Caco-2 (cell line): Measurements from ENCODE around the gene MBD6. TPM values are rescaled to one million over a fixed set of nuclear protein-coding genes. Genes with fewer than 3 reads are reported as not detected.
A peak's percentile ranks its signal among the peaks of the same experiment; 100 is the strongest.

Experiments
- BruUV-seq: library from RNA; stranded (reverse); fragments of 400-500 nt; replicated peaks from 2 replicates; lab custom pipeline; 2021; lab: Mats Ljungman, UMichigan
- CTCF ChIA-PET: fragments of 300-600 bp; sonication (Branson Sonifier 250); formaldehyde crosslinking; loops from one replicate; lab custom pipeline; 2022; ENCODE audit warnings: antibody characterized with exemption; lab: Charles Lee
- POLR2A ChIA-PET: fragments of 300-600 bp; sonication (Branson Sonifier 250); formaldehyde crosslinking; loops from one replicate; lab custom pipeline; 2022; ENCODE audit warnings: antibody characterized with exemption; lab: Charles Lee
- DNase-seq, 2 experiments: peaks; one replicate each; pipeline versions ENCODE4 v3.0.0 to v3.0.0-alpha.2; 2020 to 2022
- H3K27me3 ChIP-seq: replicated peaks from 2 replicates; pipeline ENCODE4 v1.6.0; 2011; ENCODE audit warnings: low read length; ENCODE audit not compliant: control insufficient read depth, insufficient read depth
- H3K36me3 ChIP-seq: 2 replicates; pipeline ENCODE4 v1.5.1; 2011; ENCODE audit warnings: low read length; ENCODE audit not compliant: control insufficient read depth, insufficient read depth
- H3K4me1 ChIP-seq: fragments of 250-450 bp; sonication (Bioruptor Pico); 2 replicates; pipeline ENCODE4 v1.5.1; 2020; ENCODE audit warnings: mild to moderate bottlenecking
- H3K4me3 ChIP-seq: 2 replicates; pipeline ENCODE4 v1.5.1; 2011; ENCODE audit warnings: low read depth, mild to moderate bottlenecking, control low read depth, low read length
- H3K9me3 ChIP-seq: fragments of 250-450 bp; sonication (Bioruptor Pico); 2 replicates; pipeline ENCODE4 v1.5.1; 2020; ENCODE audit warnings: mild to moderate bottlenecking, moderate library complexity
- H3K27ac Mint-ChIP-seq: one replicate; pipeline ENCODE4 v1.8.0; 2022; ENCODE audit warnings: mixed read lengths; ENCODE audit not compliant: unreplicated experiment
- H3K27me3 Mint-ChIP-seq: one replicate; pipeline ENCODE4 v1.8.0; 2022; ENCODE audit warnings: mixed read lengths; ENCODE audit not compliant: insufficient read depth, unreplicated experiment
- H3K36me3 Mint-ChIP-seq: one replicate; pipeline ENCODE4 v1.8.0; 2022; ENCODE audit warnings: mild to moderate bottlenecking, mixed read lengths; ENCODE audit not compliant: insufficient read depth, unreplicated experiment
- H3K4me1 Mint-ChIP-seq: one replicate; pipeline ENCODE4 v1.8.0; 2022; ENCODE audit warnings: low read depth, mixed read lengths; ENCODE audit not compliant: unreplicated experiment
- H3K4me3 Mint-ChIP-seq: one replicate; pipeline ENCODE4 v1.8.0; 2022; ENCODE audit warnings: mild to moderate bottlenecking, moderate library complexity, mixed read lengths; ENCODE audit not compliant: unreplicated experiment
- H3K9me3 Mint-ChIP-seq: one replicate; pipeline ENCODE4 v1.8.0; 2022; ENCODE audit warnings: mixed read lengths; ENCODE audit not compliant: unreplicated experiment
- intact Hi-C: fragments of 100-400 bp; cut with micrococcal nuclease; formaldehyde crosslinking; loops from one replicate; pipeline ENCODE4 v1.10.0; 2022; ENCODE audit not compliant: unreplicated experiment
- total RNA-seq: library from RNA; stranded (reverse); gene quantifications from 2 replicates; pipeline ENCODE4 v1.2.3, GENCODE V29; 2022
- TF ChIP-seq, protein P1 (sequence below), 2 experiments: fragments of 200-600 bp in 1 of 2; IDR thresholded peaks; 1 replicate in 1 of 2; 2 replicates in 1 of 2; pipeline versions ENCODE4 v1.5.1 to v1.8.0; 2011 to 2022; ENCODE audit warnings: antibody characterized with exemption in 1 of 2, control low read depth in 1 of 2, inconsistent platforms in 1 of 2, low read depth in 1 of 2, low read length in 1 of 2, mild to moderate bottlenecking in 1 of 2, moderate library complexity in 1 of 2; ENCODE audit not compliant: insufficient read depth in 1 of 2, severe bottlenecking in 1 of 2, unreplicated experiment in 1 of 2

Gene MBD6
- total RNA-seq, 1 experiment from 2014 or later = 82.2 TPM

DNA sequence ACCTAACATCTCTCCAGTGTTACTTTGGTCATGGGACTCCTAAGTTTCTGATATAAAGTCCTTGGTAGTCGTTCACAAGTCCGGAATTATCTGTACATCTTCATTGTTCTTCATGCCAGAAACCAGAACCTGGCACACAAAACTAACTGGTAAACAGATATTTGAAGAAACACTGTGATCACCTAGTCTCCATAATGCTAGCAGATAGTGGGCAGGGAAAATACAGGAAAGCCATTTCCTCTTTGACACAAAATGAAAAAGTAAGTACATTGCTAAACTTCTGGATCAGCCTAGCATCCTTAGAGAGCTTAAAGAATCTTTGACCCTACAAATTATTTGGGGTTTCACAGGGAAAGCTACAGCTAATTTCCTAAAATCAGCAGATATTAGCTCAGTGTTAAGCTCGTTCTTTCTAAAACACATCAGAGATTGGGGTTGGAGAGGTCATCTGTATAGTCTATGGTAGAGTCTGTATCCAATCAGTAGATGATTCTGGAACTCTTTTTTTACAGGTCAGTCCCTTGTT, 7.2 kb upstream of the MBD6 start:
- no peaks in the 10 kb centered on the region for H3K9me3 Mint-ChIP-seq
- H3K4me1 ChIP-seq = peaks cover 9% of the 10 kb centered on the region; the same call in 1 of the 2 replicates
- H3K4me1 Mint-ChIP-seq = peaks cover 22% of the 10 kb centered on the region
- intact Hi-C loops = no loop called here
- peaks cover 100% of the 10 kb centered on the region for H3K36me3 Mint-ChIP-seq
- CTCF ChIA-PET = no interaction called here
- H3K27me3 ChIP-seq = no peaks in the 10 kb centered on the region
- no peaks in the 10 kb centered on the region for H3K27me3 Mint-ChIP-seq
- no peak overlapping the region for H3K4me3 ChIP-seq
- no TSS peak for BruUV-seq
- H3K36me3 ChIP-seq = peaks cover 4% of the 10 kb centered on the region
- POLR2A ChIA-PET = no interaction called here
- no peaks in the 10 kb centered on the region for H3K9me3 ChIP-seq
- TF ChIP-seq, protein P1, sequence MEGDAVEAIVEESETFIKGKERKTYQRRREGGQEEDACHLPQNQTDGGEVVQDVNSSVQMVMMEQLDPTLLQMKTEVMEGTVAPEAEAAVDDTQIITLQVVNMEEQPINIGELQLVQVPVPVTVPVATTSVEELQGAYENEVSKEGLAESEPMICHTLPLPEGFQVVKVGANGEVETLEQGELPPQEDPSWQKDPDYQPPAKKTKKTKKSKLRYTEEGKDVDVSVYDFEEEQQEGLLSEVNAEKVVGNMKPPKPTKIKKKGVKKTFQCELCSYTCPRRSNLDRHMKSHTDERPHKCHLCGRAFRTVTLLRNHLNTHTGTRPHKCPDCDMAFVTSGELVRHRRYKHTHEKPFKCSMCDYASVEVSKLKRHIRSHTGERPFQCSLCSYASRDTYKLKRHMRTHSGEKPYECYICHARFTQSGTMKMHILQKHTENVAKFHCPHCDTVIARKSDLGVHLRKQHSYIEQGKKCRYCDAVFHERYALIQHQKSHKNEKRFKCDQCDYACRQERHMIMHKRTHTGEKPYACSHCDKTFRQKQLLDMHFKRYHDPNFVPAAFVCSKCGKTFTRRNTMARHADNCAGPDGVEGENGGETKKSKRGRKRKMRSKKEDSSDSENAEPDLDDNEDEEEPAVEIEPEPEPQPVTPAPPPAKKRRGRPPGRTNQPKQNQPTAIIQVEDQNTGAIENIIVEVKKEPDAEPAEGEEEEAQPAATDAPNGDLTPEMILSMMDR (IDR thresholded peaks at IDR 0.05; ENCODE audit: insufficient read depth in 1 of 2, low read depth in 1 of 2, low read length in 1 of 2, severe bottlenecking in 1 of 2, unreplicated experiment in 1 of 2) = no peak
- DNase-seq = no peak
- no peak overlapping the region for H3K27ac Mint-ChIP-seq
- no peak overlapping the region for H3K4me3 Mint-ChIP-seq

DNA sequence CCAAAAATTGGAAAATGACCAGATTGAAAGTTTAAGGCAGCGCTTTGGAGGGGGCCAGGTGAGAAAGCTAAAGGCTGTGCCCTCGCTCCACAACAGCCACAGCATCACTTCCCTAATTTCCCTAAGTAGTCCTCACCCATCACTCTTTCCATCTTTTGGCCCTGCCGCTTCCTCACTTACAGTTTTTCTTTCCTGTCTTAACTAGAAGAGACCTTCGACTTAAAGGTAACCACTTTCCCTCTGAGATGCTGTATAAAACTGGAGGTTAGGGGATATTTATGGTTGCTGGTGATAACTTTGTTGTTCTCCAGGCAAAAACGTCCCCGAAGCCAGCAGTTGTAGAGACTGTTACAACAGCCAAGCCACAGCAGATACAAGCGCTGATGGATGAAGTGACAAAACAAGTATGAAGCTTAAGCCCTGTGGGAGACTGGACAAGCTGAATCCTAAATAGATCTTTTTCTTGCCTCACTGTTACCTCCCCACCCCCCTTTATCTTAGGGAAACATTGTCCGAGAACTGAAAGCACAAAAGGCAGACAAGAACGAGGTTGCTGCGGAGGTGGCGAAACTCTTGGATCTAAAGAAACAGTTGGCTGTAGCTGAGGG, 6.6 kb upstream of the MBD6 start:
- TSS peak; percentile 4 for BruUV-seq
- Histone ChIP-seq H3K4me1 (peaks cover 11% of the 10 kb centered on the region), H3K4me3 (no peak overlapping the region)

DNA sequence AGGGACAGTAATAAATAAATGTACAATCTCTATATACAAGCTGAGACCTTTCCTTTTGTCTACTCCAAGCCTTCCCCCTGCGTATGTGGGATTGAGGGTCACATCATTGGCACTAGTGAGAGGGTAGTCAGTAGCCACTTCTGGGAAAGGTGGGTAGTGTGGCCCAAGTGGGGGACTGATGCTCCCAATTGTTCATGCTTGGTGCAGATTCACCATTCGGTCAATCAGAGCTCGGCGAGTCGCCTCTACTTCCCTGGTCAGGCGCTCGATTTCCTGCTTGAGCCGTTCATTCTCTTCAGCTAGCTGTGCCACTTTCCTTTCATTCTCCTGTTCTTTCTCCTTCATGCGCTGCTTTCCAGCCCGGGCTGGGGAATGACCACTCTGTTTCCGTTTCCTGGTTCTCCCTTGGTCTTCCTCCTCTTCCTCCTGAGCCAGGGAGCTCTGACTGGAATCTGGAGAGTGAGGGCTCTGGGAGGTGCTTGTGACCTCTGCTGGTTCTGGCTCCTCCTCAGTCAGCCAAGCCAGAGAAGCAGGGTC, 5.9 kb upstream of the MBD6 start:
- TF ChIP-seq, protein P1 (IDR thresholded peaks at IDR 0.05; ENCODE audit: insufficient read depth in 1 of 2, low read depth in 1 of 2, low read length in 1 of 2, severe bottlenecking in 1 of 2, unreplicated experiment in 1 of 2) = no peak
- H3K4me3 Mint-ChIP-seq = no peak overlapping the region
- H3K27me3 ChIP-seq = no peaks in the 10 kb centered on the region
- ChIA-PET CTCF (no interaction called here), POLR2A (interaction anchor here (0.6 to 0.9 kb wide), 2 partner anchors 13 to 28 kb away, joined by 3 to 7 read pairs; no protein-coding TSS in a partner anchor)
- no peaks in the 10 kb centered on the region for H3K27me3 Mint-ChIP-seq
- H3K36me3 Mint-ChIP-seq = peaks cover 100% of the 10 kb centered on the region
- peak overlapping the region; percentile 94 for H3K27ac Mint-ChIP-seq
- H3K4me3 ChIP-seq = no peak overlapping the region
- H3K9me3 ChIP-seq = no peaks in the 10 kb centered on the region
- H3K4me1 Mint-ChIP-seq = peaks cover 22% of the 10 kb centered on the region
- intact Hi-C loops = no loop called here
- H3K4me1 ChIP-seq = peaks cover 17% of the 10 kb centered on the region
- no peak for DNase-seq
- H3K36me3 ChIP-seq = peaks cover 4% of the 10 kb centered on the region
- H3K9me3 Mint-ChIP-seq = no peaks in the 10 kb centered on the region
- BruUV-seq = no TSS peak

More for the DNA sequence above, 6.6 kb upstream of the MBD6 start:
- H3K36me3 ChIP-seq = peaks cover 4% of the 10 kb centered on the region
- ChIA-PET POLR2A (no interaction called here), CTCF (no interaction called here)
- no peaks in the 10 kb centered on the region for H3K27me3 ChIP-seq
- H3K4me3 Mint-ChIP-seq = no peak overlapping the region
- peaks cover 100% of the 10 kb centered on the region for H3K36me3 Mint-ChIP-seq
- H3K27ac Mint-ChIP-seq = no peak overlapping the region
- H3K27me3 Mint-ChIP-seq = no peaks in the 10 kb centered on the region
- H3K9me3 ChIP-seq = no peaks in the 10 kb centered on the region
- H3K9me3 Mint-ChIP-seq = no peaks in the 10 kb centered on the region
- intact Hi-C loops = no loop called here
- TF ChIP-seq, protein P1 (IDR thresholded peaks at IDR 0.05; ENCODE audit: insufficient read depth in 1 of 2, low read depth in 1 of 2, low read length in 1 of 2, severe bottlenecking in 1 of 2, unreplicated experiment in 1 of 2) = no peak
- H3K4me1 Mint-ChIP-seq = peaks cover 22% of the 10 kb centered on the region
- DNase-seq = no peak
